ENCODE results near the gene WDR7. TPM values are rescaled to one million over a fixed set of nuclear protein-coding genes. Genes with fewer than 3 reads are reported as not detected.

Gene WDR7
- total RNA-seq, 4 donors from 2014 or later: 22.6 to 39.0 (median 31.2) TPM

- 81 to 87% methylated on average over 1 of the region's 1 CpG for WGBS, 2 donors
- no peaks in the 10 kb centered on the region for H3K27me3 ChIP-seq
- peaks cover 0 to 20% (median 0%) of the 10 kb centered on the region in 3 donors for H3K36me3 ChIP-seq
- no peak for DNase-seq (ENCODE audit: low spot score in 2 of 2)
- H3K4me1 ChIP-seq: no peaks in the 10 kb centered on the region
- no peak overlapping the region for H3K4me3 ChIP-seq
- no peaks in the 10 kb centered on the region for H3K9me3 ChIP-seq
- H3K27ac ChIP-seq: no peak overlapping the region
- no peak for TF ChIP-seq EP300 (IDR thresholded peaks at IDR 0.05)
- no peak for TF ChIP-seq POLR2A (IDR thresholded peaks at IDR 0.05)
- no peak for TF ChIP-seq CTCF (IDR thresholded peaks at IDR 0.05)
Observed at GRCh38 chr18:56823986-56824565, 172.9 kb downstream of the WDR7 start.

- Histone ChIP-seq H3K27me3 (no peaks in the 10 kb centered on the region), H3K4me1 (no peaks in the 10 kb centered on the region), H3K36me3 (peaks cover 0 to 20% (median 0%) of the 10 kb centered on the region in 3 donors), H3K9me3 (no peaks in the 10 kb centered on the region), H3K4me3 (no peak overlapping the region), H3K27ac (no peak overlapping the region)
- TF ChIP-seq POLR2A (IDR thresholded peaks at IDR 0.05): no peak
- no peak for DNase-seq (ENCODE audit: low spot score in 2 of 2)
- 71 to 88% methylated on average over 1 of the region's 1 CpG for WGBS, 2 donors
Observed at GRCh38 chr18:56825321-56825720, 174.2 kb downstream of the WDR7 start.

- 83% methylated on average over 2 of the region's 2 CpGs for WGBS, 2 donors
- no peaks in the 10 kb centered on the region for H3K9me3 ChIP-seq
- TF ChIP-seq CTCF (IDR thresholded peaks at IDR 0.05): no peak
- no peak for TF ChIP-seq POLR2A (IDR thresholded peaks at IDR 0.05)
- TF ChIP-seq EP300 (IDR thresholded peaks at IDR 0.05): no peak
Observed at GRCh38 chr18:56825878-56826277, 174.7 kb downstream of the WDR7 start.

GRCh38 chr18:56831988-56832387 lies 180.8 kb downstream of the WDR7 start:
- WGBS, 2 donors: 80 to 86% methylated on average over 9 of the region's 9 CpGs
- no peak overlapping the region for H3K4me3 ChIP-seq
- H3K9me3 ChIP-seq: no peaks in the 10 kb centered on the region
- DNase-seq (ENCODE audit: low spot score in 2 of 2): no peak
- TF ChIP-seq POLR2A (IDR thresholded peaks at IDR 0.05) (no peak), CTCF (IDR thresholded peaks at IDR 0.05) (no peak), EP300 (IDR thresholded peaks at IDR 0.05) (no peak)
- peaks cover 0 to 19% (median 0%) of the 10 kb centered on the region in 3 donors for H3K36me3 ChIP-seq
- H3K27me3 ChIP-seq: no peaks in the 10 kb centered on the region
- no peak overlapping the region for H3K27ac ChIP-seq
- H3K4me1 ChIP-seq: no peaks in the 10 kb centered on the region

More at GRCh38 chr18:56825878-56826277, 174.7 kb downstream of the WDR7 start:
- Histone ChIP-seq H3K4me3 (no peak overlapping the region), H3K27ac (no peak overlapping the region), H3K4me1 (no peaks in the 10 kb centered on the region), H3K27me3 (no peaks in the 10 kb centered on the region), H3K36me3 (peaks cover 0 to 20% (median 0%) of the 10 kb centered on the region in 3 donors)
- no peak for DNase-seq (ENCODE audit: low spot score in 2 of 2)

GRCh38 chr18:56835331-56835730 lies 184.2 kb downstream of the WDR7 start:
- no peaks in the 10 kb centered on the region for H3K9me3 ChIP-seq
- TF ChIP-seq POLR2A (IDR thresholded peaks at IDR 0.05): no peak
- no peak for TF ChIP-seq CTCF (IDR thresholded peaks at IDR 0.05)
- no peak for TF ChIP-seq EP300 (IDR thresholded peaks at IDR 0.05)
- no peaks in the 10 kb centered on the region for H3K4me1 ChIP-seq
- 93 to 98% methylated on average over 1 of the region's 1 CpG for WGBS, 2 donors
- no peaks in the 10 kb centered on the region for H3K27me3 ChIP-seq
- no peak for DNase-seq (ENCODE audit: low spot score in 2 of 2)
- no peak overlapping the region for H3K4me3 ChIP-seq
- H3K36me3 ChIP-seq: peaks cover 0 to 25% (median 0%) of the 10 kb centered on the region in 3 donors
- H3K27ac ChIP-seq: no peak overlapping the region
